PC-9 (cell line): Measurements from ENCODE around the gene IKZF2. TPM values are rescaled to one million over a fixed set of nuclear protein-coding genes. Genes with fewer than 3 reads are reported as not detected.
A peak's percentile ranks its signal among the peaks of the same experiment; 100 is the strongest.
"Not testable (repeated sequence)": the region's sequence is repeated elsewhere in the genome, so short reads cannot be mapped to it uniquely, and the experiment has no call there.

Source experiments
- BruUV-seq: library from RNA; stranded (reverse); fragments of 400-500 nt; replicated peaks from 2 replicates; lab custom pipeline; 2021; lab: Mats Ljungman, UMichigan
- CTCF ChIA-PET: fragments of 300-600 bp; sonication (Branson Sonifier 250); formaldehyde crosslinking; loops from one replicate; lab custom pipeline; 2022; ENCODE audit warnings: antibody characterized with exemption; lab: Charles Lee
- POLR2A ChIA-PET: fragments of 300-600 bp; sonication (Branson Sonifier 250); formaldehyde crosslinking; loops from one replicate; lab custom pipeline; 2022; ENCODE audit warnings: antibody characterized with exemption; ENCODE audit not compliant: unreplicated experiment; lab: Charles Lee
- DNase-seq, 2 experiments: peaks; one replicate each; pipeline versions ENCODE4 v3.0.0 to v3.0.0-alpha.2; 2015 to 2022; ENCODE audit warnings: mixed read lengths in 1 of 2
- H2AFZ ChIP-seq: fragments of 200-600 bp; sonication (generic); 2 replicates; pipeline ENCODE4 v1.8.1; 2017; ENCODE audit warnings: antibody characterized with exemption
- H3F3A ChIP-seq: fragments of 200-600 bp; sonication (generic); 2 replicates; pipeline ENCODE4 v1.8.1; 2017; ENCODE audit warnings: antibody characterized with exemption, mild to moderate bottlenecking, low read depth; ENCODE audit not compliant: insufficient read depth
- H3K27ac ChIP-seq: fragments of 200-600 bp; sonication (generic); 2 replicates; pipeline ENCODE4 v1.6.1; 2016; ENCODE audit warnings: mixed run types
- H3K27me3 ChIP-seq: fragments of 200-600 bp; sonication (generic); 2 replicates; pipeline ENCODE4 v1.6.1; 2016; ENCODE audit warnings: low read depth, mixed run types; ENCODE audit not compliant: insufficient read depth
- H3K36me3 ChIP-seq: fragments of 200-600 bp; sonication (generic); 2 replicates; pipeline ENCODE4 v1.6.1; 2016; ENCODE audit warnings: low read depth, mixed run types
- H3K4me1 ChIP-seq: fragments of 200-600 bp; sonication (generic); replicated peaks from 2 replicates; pipeline ENCODE4 v1.6.1; 2016; ENCODE audit warnings: mixed run types; ENCODE audit not compliant: insufficient read depth
- H3K4me2 ChIP-seq: fragments of 200-600 bp; sonication (generic); 2 replicates; pipeline ENCODE4 v1.6.1; 2017; ENCODE audit warnings: mixed run types
- H3K4me3 ChIP-seq: fragments of 200-600 bp; sonication (generic); 2 replicates; pipeline ENCODE4 v1.6.1; 2016; ENCODE audit warnings: mixed run types
- H3K79me2 ChIP-seq: fragments of 200-600 bp; sonication (generic); 2 replicates; pipeline ENCODE4 v1.6.1; 2017; ENCODE audit warnings: low read depth, mixed run types
- H3K9me2 ChIP-seq: fragments of 200-600 bp; sonication (generic); 2 replicates; pipeline ENCODE4 v1.8.1; 2017; ENCODE audit warnings: mild to moderate bottlenecking; ENCODE audit not compliant: insufficient read depth
- H3K9me3 ChIP-seq: fragments of 200-600 bp; sonication (generic); 2 replicates; pipeline ENCODE4 v1.8.1; 2016; ENCODE audit warnings: low read depth; ENCODE audit not compliant: insufficient read depth
- H4K20me1 ChIP-seq: fragments of 200-600 bp; sonication (generic); 2 replicates; pipeline ENCODE4 v1.8.1; 2017; ENCODE audit not compliant: insufficient read depth
- CTCF ChIP-seq: fragments of 200-600 bp; sonication (generic); conservative IDR thresholded peaks from 2 replicates; pipeline ENCODE4 v1.6.1; 2017; ENCODE audit warnings: mixed run types, antibody characterized with exemption, mild to moderate bottlenecking, moderate library complexity
- EZH2 ChIP-seq: fragments of 200-600 bp; sonication (generic); IDR thresholded peaks from 2 replicates; pipeline ENCODE4 v1.8.0; 2017; ENCODE audit warnings: antibody characterized with exemption, low read depth
- intact Hi-C: fragments of 100-400 bp; cut with micrococcal nuclease; formaldehyde crosslinking; loops from one replicate; pipeline ENCODE4 v1.10.0; 2022; ENCODE audit not compliant: unreplicated experiment
- total RNA-seq: library from RNA; stranded (reverse); gene quantifications from 2 replicates; pipeline ENCODE4 v1.2.3, GENCODE V29; 2021

The IKZF2 gene
- total RNA-seq, 1 experiment from 2014 or later = 28.3 TPM

- no peaks in the 10 kb centered on the region for H3F3A ChIP-seq
- no peak overlapping the region for H3K4me3 ChIP-seq
- no peak overlapping the region for H2AFZ ChIP-seq
- H3K9me3 ChIP-seq = no peaks in the 10 kb centered on the region
- no peaks in the 10 kb centered on the region for H3K4me1 ChIP-seq
- ChIA-PET CTCF (interaction anchor here (0.6 kb wide), 1 partner anchor 127 kb away, joined by 7 read pairs; no protein-coding TSS in a partner anchor), POLR2A (no interaction called here)
- H3K9me2 ChIP-seq = no peaks in the 10 kb centered on the region
- TF ChIP-seq EZH2 (no peak), CTCF (no peak)
- no peaks in the 10 kb centered on the region for H4K20me1 ChIP-seq
- DNase-seq = no peak
- no TSS peak for BruUV-seq
- H3K27me3 ChIP-seq = no peaks in the 10 kb centered on the region
- no peak overlapping the region for H3K27ac ChIP-seq
- intact Hi-C loops = loop anchor here (5.0 kb wide), 2 partner anchors 106 to 129 kb away; partner anchors contain the start of gene IKZF2
- no peaks in the 10 kb centered on the region for H3K79me2 ChIP-seq
- no peaks in the 10 kb centered on the region for H3K36me3 ChIP-seq
- no peak overlapping the region for H3K4me2 ChIP-seq
Measured at GRCh38 chr2:213022987-213023386, 128.4 kb downstream of the IKZF2 start.

GRCh38 chr2:213021971-213022899 lies 129.2 kb downstream of the IKZF2 start:
- no peak overlapping the region for H3K4me3 ChIP-seq
- POLR2A ChIA-PET = interaction anchor here (0.5 to 0.6 kb wide), 2 partner anchors 66 to 127 kb away, joined by 6 to 10 read pairs; no protein-coding TSS in a partner anchor
- H3K4me1 ChIP-seq = no peaks in the 10 kb centered on the region
- no peak overlapping the region for H2AFZ ChIP-seq
- no peaks in the 10 kb centered on the region for H4K20me1 ChIP-seq
- CTCF ChIA-PET = no interaction called here
- TF ChIP-seq CTCF (no peak), EZH2 (no peak)
- H3K4me2 ChIP-seq = no peak overlapping the region
- DNase-seq = peak in 1 of 2 experiments; percentile 29
- H3K79me2 ChIP-seq = no peaks in the 10 kb centered on the region
- no peaks in the 10 kb centered on the region for H3K9me3 ChIP-seq
- intact Hi-C loops = loop anchor here (5.0 kb wide), 2 partner anchors 105 to 130 kb away; partner anchors contain the start of gene IKZF2
- no peaks in the 10 kb centered on the region for H3K36me3 ChIP-seq
- H3K27ac ChIP-seq = no peak overlapping the region
- no peaks in the 10 kb centered on the region for H3K9me2 ChIP-seq
- no TSS peak for BruUV-seq
- no peaks in the 10 kb centered on the region for H3F3A ChIP-seq
- H3K27me3 ChIP-seq = no peaks in the 10 kb centered on the region

GRCh38 chr2:213020913-213021312 lies 130.5 kb downstream of the IKZF2 start:
- H3K4me1 ChIP-seq, H2AFZ ChIP-seq, BruUV-seq, H3K9me2 ChIP-seq, H3K9me3 ChIP-seq, H3K27ac ChIP-seq, H4K20me1 ChIP-seq, H3F3A ChIP-seq, H3K79me2 ChIP-seq, H3K36me3 ChIP-seq, DNase-seq, H3K4me3 ChIP-seq, H3K27me3 ChIP-seq, CTCF ChIA-PET, H3K4me2 ChIP-seq: not testable (repeated sequence)
- POLR2A ChIA-PET = interaction anchor here (0.7 kb wide), 1 partner anchor 92 kb away, joined by 3 read pairs; no protein-coding TSS in a partner anchor
- intact Hi-C loops = loop anchor here (5.0 kb wide), 2 partner anchors 104 to 131 kb away; partner anchors contain the start of gene IKZF2
